Measurements from ENCODE around the gene MMP10. TPM values are rescaled to one million over a fixed set of nuclear protein-coding genes. Genes with fewer than 3 reads are reported as not detected.
A peak's percentile ranks its signal among the peaks of the same experiment; 100 is the strongest.
"Not testable (repeated sequence)": the region's sequence is repeated elsewhere in the genome, so short reads cannot be mapped to it uniquely, and the experiment has no call there.

MMP10 gene
- total RNA-seq, 1 donor from 2014 or later = 0.32 TPM

- TF ChIP-seq EZH2phosphoT487 (IDR thresholded peaks at IDR 0.05) (no peak), EZH2 (IDR thresholded peaks at IDR 0.05) (no peak), CTCF (IDR thresholded peaks at IDR 0.05) (no peak)
- no peaks in the 10 kb centered on the region for H3K4me1 Mint-ChIP-seq
Observed at GRCh38 chr11:102749101-102749722, 31.2 kb downstream of the MMP10 start.

GRCh38 chr11:102746746-102747578 is 33.5 kb downstream of the MMP10 start:
- H3K27me3 ChIP-seq; H2AFZ ChIP-seq (replicated peaks); H3K4me1 ChIP-seq; H3K36me3 Mint-ChIP-seq; DNase-seq (ENCODE audit: low spot score); H3K4me3 Mint-ChIP-seq; H4K20me1 ChIP-seq (ENCODE audit: low read depth); H3F3A ChIP-seq (ENCODE audit: low read depth); H3K27me3 Mint-ChIP-seq (ENCODE audit: insufficient read depth, low read depth); H3K9me3 Mint-ChIP-seq; H3K27ac ChIP-seq; H3K9ac ChIP-seq; H3K79me2 ChIP-seq (ENCODE audit: low read depth); H3K9me3 ChIP-seq (ENCODE audit: low read depth); H3K27ac Mint-ChIP-seq; H3K36me3 ChIP-seq; H3K4me1 Mint-ChIP-seq: not testable (repeated sequence)
- peak overlapping the region; percentile 14 for H3K4me2 ChIP-seq
- H3K4me3 ChIP-seq = peak overlapping the region; percentile 27

More at GRCh38 chr11:102749101-102749722, 31.2 kb downstream of the MMP10 start:
- H3K36me3 Mint-ChIP-seq = peaks cover 3% of the 10 kb centered on the region
- Histone ChIP-seq H3K27ac (no peak overlapping the region), H4K20me1 (ENCODE audit: low read depth) (no peaks in the 10 kb centered on the region), H3K27me3 (no peaks in the 10 kb centered on the region), H3K4me1 (peaks cover 10% of the 10 kb centered on the region), H3K79me2 (ENCODE audit: low read depth) (no peaks in the 10 kb centered on the region), H3K36me3 (no peaks in the 10 kb centered on the region), H3F3A (ENCODE audit: low read depth) (no peaks in the 10 kb centered on the region), H3K4me2 (no peak overlapping the region), H3K4me3 (no peak overlapping the region), H3K9me3 (ENCODE audit: low read depth) (no peaks in the 10 kb centered on the region), H3K9ac (no peak overlapping the region), H2AFZ (replicated peaks) (no peak overlapping the region)
- H3K9me3 Mint-ChIP-seq = peaks cover 9% of the 10 kb centered on the region
- DNase-seq (ENCODE audit: low spot score) = no peak
- no peaks in the 10 kb centered on the region for H3K27me3 Mint-ChIP-seq (ENCODE audit: insufficient read depth, low read depth)
- no peak overlapping the region for H3K27ac Mint-ChIP-seq
- H3K4me3 Mint-ChIP-seq = no peak overlapping the region

GRCh38 chr11:102734650-102735049 is 45.8 kb downstream of the MMP10 start:
- H3K36me3 Mint-ChIP-seq = no peaks in the 10 kb centered on the region
- H3K4me3 Mint-ChIP-seq = no peak overlapping the region
- no peaks in the 10 kb centered on the region for H3K27me3 ChIP-seq
- no peaks in the 10 kb centered on the region for H3F3A ChIP-seq (ENCODE audit: low read depth)
- no peak overlapping the region for H3K9ac ChIP-seq
- no peak overlapping the region for H3K4me2 ChIP-seq
- H3K4me3 ChIP-seq = no peak overlapping the region
- H2AFZ ChIP-seq (replicated peaks) = no peak overlapping the region
- H3K9me3 Mint-ChIP-seq = no peaks in the 10 kb centered on the region
- no peaks in the 10 kb centered on the region for H3K79me2 ChIP-seq (ENCODE audit: low read depth)
- no peaks in the 10 kb centered on the region for H3K9me3 ChIP-seq (ENCODE audit: low read depth)
- no peaks in the 10 kb centered on the region for H3K36me3 ChIP-seq
- no peak overlapping the region for H3K27ac ChIP-seq
- TF ChIP-seq EZH2phosphoT487 (IDR thresholded peaks at IDR 0.05) (no peak), EZH2 (IDR thresholded peaks at IDR 0.05) (no peak), CTCF (IDR thresholded peaks at IDR 0.05) (no peak)
- no peaks in the 10 kb centered on the region for H3K4me1 Mint-ChIP-seq
- DNase-seq (ENCODE audit: low spot score) = no peak
- no peaks in the 10 kb centered on the region for H3K27me3 Mint-ChIP-seq (ENCODE audit: insufficient read depth, low read depth)
- H4K20me1 ChIP-seq (ENCODE audit: low read depth) = no peaks in the 10 kb centered on the region
- no peaks in the 10 kb centered on the region for H3K4me1 ChIP-seq
- H3K27ac Mint-ChIP-seq = no peak overlapping the region

Data from neural progenitor cell (in vitro differentiated cells).